ENCODE measurements around the gene OR2T5. TPM values are rescaled to one million over a fixed set of nuclear protein-coding genes. Genes with fewer than 3 reads are reported as not detected.
A peak's percentile ranks its signal among the peaks of the same experiment; 100 is the strongest.
"Not testable (repeated sequence)": the region's sequence is repeated elsewhere in the genome, so short reads cannot be mapped to it uniquely, and the experiment has no call there.

Gene OR2T5
- total and polyA plus RNA-seq, 10 of the 15 experiments (the other 5 are each of a cell fraction or from before 2014, with no cell fraction given) = 0.07 to 1.5 (median 0.59) TPM; not detected in 1

DNA sequence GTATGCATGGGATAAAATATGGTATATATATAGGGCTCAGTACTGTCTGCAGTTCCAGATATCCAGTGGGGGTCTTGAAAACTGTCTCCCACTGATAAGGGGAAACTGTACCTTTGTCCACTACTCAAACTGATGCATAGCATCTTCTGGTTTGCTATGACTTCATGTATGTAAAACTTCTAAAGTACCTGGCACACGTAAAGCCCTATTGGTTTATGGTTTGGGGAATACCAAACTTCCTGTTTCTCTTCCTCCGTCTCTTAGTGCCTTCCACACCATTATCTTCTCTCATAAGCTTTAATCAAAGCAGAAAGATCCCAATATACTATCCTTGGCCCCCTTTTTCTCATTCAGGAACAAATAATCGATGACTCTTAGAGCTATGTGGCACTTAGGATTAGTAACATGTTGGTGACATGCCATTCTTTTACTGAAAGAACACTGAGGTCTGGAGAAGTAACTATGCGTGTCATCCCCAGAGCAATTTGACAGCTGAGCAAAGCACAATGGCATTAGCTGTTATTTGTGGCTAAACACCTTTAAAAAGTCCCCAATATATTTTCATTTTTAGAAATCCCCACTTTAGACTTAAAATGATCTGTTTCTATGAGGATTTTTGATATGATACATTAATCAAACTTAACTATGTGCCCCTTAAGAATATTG is 39.8 kb upstream of the OR2T5 start:
- SMC1A ChIA-PET (ENCODE audit: uncharacterized antibody, unreplicated experiment) = interaction anchor here (0.6 kb wide), 1 partner anchor 41 kb away, joined by 3 read pairs; no protein-coding TSS in a partner anchor
- in situ Hi-C loops (cut with MboI) = loop anchor here (25.0 kb wide), 1 partner anchor 1086 kb away; no protein-coding TSS in a partner anchor
- Histone ChIP-seq H3K4me3 (peak overlapping the region; percentile 17; the same call in 1 of the 2 replicates), H3K4me2 (ENCODE audit: control insufficient read depth, insufficient read depth) (0 out of 2 replicates have a peak overlapping the region, but pooled peaks have one; percentile 25), H3K27ac (ENCODE audit: control insufficient read depth, insufficient read depth) (peak overlapping the region; percentile 89), H3K9ac (ENCODE audit: control insufficient read depth, insufficient read depth, low read length) (peak overlapping the region; percentile 59; the same call in 1 of the 2 replicates)
- H2AFZ ChIP-seq (ENCODE audit: control insufficient read depth, low read depth, low read length); CTCF ChIA-PET; H3K4me1 ChIP-seq (ENCODE audit: control insufficient read depth, insufficient read depth, low read length); H4K20me1 ChIP-seq (ENCODE audit: control insufficient read depth, insufficient read depth); H3K79me2 ChIP-seq (ENCODE audit: control insufficient read depth, insufficient read depth, low read length); H3K27me3 ChIP-seq (replicated peaks in 1 of 2; ENCODE audit: control insufficient read depth in 2 of 2, insufficient read depth in 2 of 2, low read length in 1 of 2); H3K36me3 ChIP-seq (ENCODE audit: control insufficient read depth in 2 of 2, insufficient read depth in 2 of 2, low read length in 1 of 2); RAD21 ChIA-PET (ENCODE audit: unreplicated experiment); DNase-seq (ENCODE audit: low read depth, low spot score); H3K9me3 ChIP-seq (replicated peaks; ENCODE audit: control insufficient read depth, insufficient read depth, low read length); intact Hi-C loops (cut with micrococcal nuclease; ENCODE audit: unreplicated experiment); BruUV-seq (replicated peaks): not testable (repeated sequence)
- FAIRE-seq = peak; percentile 76
- ATAC-seq = peak; percentile 51
- POLR2A ChIA-PET = interaction anchor here (0.5 kb wide), 1 partner anchor 374 kb away, joined by 3 read pairs; no protein-coding TSS in a partner anchor
- WGBS (ENCODE audit: insufficient coverage, insufficient replicate concordance, low lambda C conversion rate, missing lambda C conversion rate) = no CpG with 5 or more reads among the region's 4 CpGs

DNA sequence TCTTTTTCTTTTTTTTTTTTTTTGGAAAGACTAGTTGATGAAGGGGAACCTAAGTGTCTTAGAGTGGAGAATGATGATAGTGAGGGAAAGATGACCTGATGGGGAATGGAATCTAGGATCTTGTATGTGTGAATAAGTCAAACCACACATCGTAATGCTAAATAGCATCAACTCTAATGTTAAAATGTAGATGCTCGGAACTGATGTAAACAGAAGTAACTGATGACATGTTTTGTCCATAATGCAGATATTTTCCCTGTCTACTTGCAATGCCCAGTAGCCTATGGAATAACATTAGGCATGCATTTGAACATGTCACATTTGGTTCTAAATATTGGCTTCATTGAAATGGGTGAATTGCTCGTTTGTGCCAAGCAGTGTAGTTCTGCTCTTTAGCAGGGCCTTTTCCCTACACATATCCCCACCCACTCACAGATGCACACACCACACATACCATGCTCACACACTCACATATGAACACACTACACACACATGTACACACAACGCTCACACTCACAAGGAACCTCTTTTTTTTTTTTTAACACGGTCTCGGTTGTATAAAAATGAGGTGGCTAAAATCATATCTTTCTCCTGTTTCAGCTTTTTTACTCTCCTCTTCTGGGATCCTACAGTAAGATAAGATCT is 38.4 kb upstream of the OR2T5 start:
- Histone ChIP-seq H3K4me2 (ENCODE audit: control insufficient read depth, insufficient read depth) (peak overlapping the region; percentile 60; the same call in 1 of the 2 replicates), H3K27ac (ENCODE audit: control insufficient read depth, insufficient read depth) (peak overlapping the region; percentile 87), H3K4me3 (peak overlapping the region; percentile 38; the same call in 1 of the 2 replicates), H3K9ac (ENCODE audit: control insufficient read depth, insufficient read depth, low read length) (peak overlapping the region; percentile 56)
- BruUV-seq (replicated peaks) = TSS peak; percentile 95
- H3K4me1 ChIP-seq (ENCODE audit: control insufficient read depth, insufficient read depth, low read length); H4K20me1 ChIP-seq (ENCODE audit: control insufficient read depth, insufficient read depth); H2AFZ ChIP-seq (ENCODE audit: control insufficient read depth, low read depth, low read length); CTCF ChIA-PET; FAIRE-seq; SMC1A ChIA-PET (ENCODE audit: uncharacterized antibody, unreplicated experiment); H3K79me2 ChIP-seq (ENCODE audit: control insufficient read depth, insufficient read depth, low read length); intact Hi-C loops (cut with micrococcal nuclease; ENCODE audit: unreplicated experiment); H3K27me3 ChIP-seq (replicated peaks in 1 of 2; ENCODE audit: control insufficient read depth in 2 of 2, insufficient read depth in 2 of 2, low read length in 1 of 2); POLR2A ChIA-PET; H3K9me3 ChIP-seq (replicated peaks; ENCODE audit: control insufficient read depth, insufficient read depth, low read length); H3K36me3 ChIP-seq (ENCODE audit: control insufficient read depth in 2 of 2, insufficient read depth in 2 of 2, low read length in 1 of 2); DNase-seq (ENCODE audit: low read depth, low spot score): not testable (repeated sequence)
- ATAC-seq = peak; percentile 42
- in situ Hi-C loops (cut with MboI) = loop anchor here (25.0 kb wide), 1 partner anchor 1088 kb away; no protein-coding TSS in a partner anchor
- RAD21 ChIA-PET (ENCODE audit: unreplicated experiment) = interaction anchor here (0.7 kb wide), 1 partner anchor 355 kb away, joined by 3 read pairs; no protein-coding TSS in a partner anchor
- WGBS (ENCODE audit: insufficient coverage, insufficient replicate concordance, low lambda C conversion rate, missing lambda C conversion rate) = 20% methylated on average over 5 of the region's 6 CpGs
- TF ChIP-seq MLLT1 (IDR thresholded peaks at IDR 0.05) (peak; percentile 89), SMAD5 (IDR thresholded peaks at IDR 0.05; ENCODE audit: low read depth) (peak; percentile 77; the same call in 1 of the 2 replicates), POLR2AphosphoS5 (IDR thresholded peaks at IDR 0.05; ENCODE audit: low read length) (peak; percentile 79)
